WTC11 (cell line): ENCODE results near the gene SDR9C7.

Source experiments
- CTCF ChIP-seq: fragments of 200-600 bp; IDR thresholded peaks from 2 replicates; pipeline ENCODE4 v1.8.0; 2022; ENCODE audit warnings: antibody characterized with exemption
- FOXK1 ChIP-seq: sonication (generic); formaldehyde crosslinking; IDR thresholded peaks from 2 replicates; pipeline ENCODE4 v1.8.0; 2022; ENCODE audit warnings: mild to moderate bottlenecking, moderate library complexity, missing genetic modification reagents
- FOXP1 ChIP-seq: sonication (generic); formaldehyde crosslinking; IDR thresholded peaks from 2 replicates; pipeline ENCODE4 v1.8.0; 2022; ENCODE audit warnings: missing genetic modification reagents, mild to moderate bottlenecking, moderate library complexity, borderline replicate concordance
- NFATC4 ChIP-seq: fragments of 250-450 bp; sonication (Bioruptor Pico); IDR thresholded peaks from 2 replicates; pipeline ENCODE4 v1.9.0; 2021; ENCODE audit warnings: mild to moderate bottlenecking
- NR1H2 ChIP-seq: sonication (generic); formaldehyde crosslinking; IDR thresholded peaks from 2 replicates; pipeline ENCODE4 v1.9.0; 2021; ENCODE audit warnings: mild to moderate bottlenecking, moderate library complexity, missing genetic modification reagents
- NR2C2 ChIP-seq: sonication (generic); formaldehyde crosslinking; IDR thresholded peaks from 2 replicates; pipeline ENCODE4 v1.8.0; 2022; ENCODE audit warnings: mild to moderate bottlenecking, missing genetic modification reagents
- TF ChIP-seq, protein P1 (sequence below): fragments of 250-450 bp; sonication (Bioruptor Pico); IDR thresholded peaks from 2 replicates; pipeline ENCODE4 v1.8.0; 2021; ENCODE audit warnings: mild to moderate bottlenecking
- TF ChIP-seq, protein P2 (sequence below): sonication (generic); formaldehyde crosslinking; IDR thresholded peaks from 2 replicates; pipeline ENCODE4 v1.8.0; 2023; ENCODE audit warnings: missing genetic modification reagents, mild to moderate bottlenecking, borderline replicate concordance

DNA sequence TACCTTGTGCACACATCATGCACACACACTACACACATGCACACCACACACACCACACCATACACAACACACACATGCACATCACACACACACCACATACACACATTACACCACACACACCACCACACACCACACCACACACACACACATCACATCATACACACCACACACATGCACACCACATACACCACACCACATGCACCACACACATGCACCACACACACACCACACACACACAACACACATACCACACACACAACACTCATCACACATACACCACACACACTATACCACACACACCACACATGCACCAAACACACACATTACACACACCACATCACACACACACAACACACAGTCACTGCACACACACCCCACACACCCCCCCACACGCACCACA lies 38.1 kb downstream of the SDR9C7 start:
- TF ChIP-seq CTCF, result no peak
- TF ChIP-seq, protein P1, sequence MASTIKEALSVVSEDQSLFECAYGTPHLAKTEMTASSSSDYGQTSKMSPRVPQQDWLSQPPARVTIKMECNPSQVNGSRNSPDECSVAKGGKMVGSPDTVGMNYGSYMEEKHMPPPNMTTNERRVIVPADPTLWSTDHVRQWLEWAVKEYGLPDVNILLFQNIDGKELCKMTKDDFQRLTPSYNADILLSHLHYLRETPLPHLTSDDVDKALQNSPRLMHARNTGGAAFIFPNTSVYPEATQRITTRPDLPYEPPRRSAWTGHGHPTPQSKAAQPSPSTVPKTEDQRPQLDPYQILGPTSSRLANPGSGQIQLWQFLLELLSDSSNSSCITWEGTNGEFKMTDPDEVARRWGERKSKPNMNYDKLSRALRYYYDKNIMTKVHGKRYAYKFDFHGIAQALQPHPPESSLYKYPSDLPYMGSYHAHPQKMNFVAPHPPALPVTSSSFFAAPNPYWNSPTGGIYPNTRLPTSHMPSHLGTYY, result no peak
- no peak for TF ChIP-seq NR2C2 (CRISPR knock-in tag)
- no peak for TF ChIP-seq FOXP1
- TF ChIP-seq NFATC4 (CRISPR knock-in tag), result no peak
- TF ChIP-seq, protein P2, sequence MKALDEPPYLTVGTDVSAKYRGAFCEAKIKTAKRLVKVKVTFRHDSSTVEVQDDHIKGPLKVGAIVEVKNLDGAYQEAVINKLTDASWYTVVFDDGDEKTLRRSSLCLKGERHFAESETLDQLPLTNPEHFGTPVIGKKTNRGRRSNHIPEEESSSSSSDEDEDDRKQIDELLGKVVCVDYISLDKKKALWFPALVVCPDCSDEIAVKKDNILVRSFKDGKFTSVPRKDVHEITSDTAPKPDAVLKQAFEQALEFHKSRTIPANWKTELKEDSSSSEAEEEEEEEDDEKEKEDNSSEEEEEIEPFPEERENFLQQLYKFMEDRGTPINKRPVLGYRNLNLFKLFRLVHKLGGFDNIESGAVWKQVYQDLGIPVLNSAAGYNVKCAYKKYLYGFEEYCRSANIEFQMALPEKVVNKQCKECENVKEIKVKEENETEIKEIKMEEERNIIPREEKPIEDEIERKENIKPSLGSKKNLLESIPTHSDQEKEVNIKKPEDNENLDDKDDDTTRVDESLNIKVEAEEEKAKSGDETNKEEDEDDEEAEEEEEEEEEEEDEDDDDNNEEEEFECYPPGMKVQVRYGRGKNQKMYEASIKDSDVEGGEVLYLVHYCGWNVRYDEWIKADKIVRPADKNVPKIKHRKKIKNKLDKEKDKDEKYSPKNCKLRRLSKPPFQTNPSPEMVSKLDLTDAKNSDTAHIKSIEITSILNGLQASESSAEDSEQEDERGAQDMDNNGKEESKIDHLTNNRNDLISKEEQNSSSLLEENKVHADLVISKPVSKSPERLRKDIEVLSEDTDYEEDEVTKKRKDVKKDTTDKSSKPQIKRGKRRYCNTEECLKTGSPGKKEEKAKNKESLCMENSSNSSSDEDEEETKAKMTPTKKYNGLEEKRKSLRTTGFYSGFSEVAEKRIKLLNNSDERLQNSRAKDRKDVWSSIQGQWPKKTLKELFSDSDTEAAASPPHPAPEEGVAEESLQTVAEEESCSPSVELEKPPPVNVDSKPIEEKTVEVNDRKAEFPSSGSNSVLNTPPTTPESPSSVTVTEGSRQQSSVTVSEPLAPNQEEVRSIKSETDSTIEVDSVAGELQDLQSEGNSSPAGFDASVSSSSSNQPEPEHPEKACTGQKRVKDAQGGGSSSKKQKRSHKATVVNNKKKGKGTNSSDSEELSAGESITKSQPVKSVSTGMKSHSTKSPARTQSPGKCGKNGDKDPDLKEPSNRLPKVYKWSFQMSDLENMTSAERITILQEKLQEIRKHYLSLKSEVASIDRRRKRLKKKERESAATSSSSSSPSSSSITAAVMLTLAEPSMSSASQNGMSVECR (CRISPR knock-in tag), result no peak
- no peak for TF ChIP-seq NR1H2
- TF ChIP-seq FOXK1 (CRISPR knock-in tag), result no peak
